Thyroid gland (tissue), 4 donors: ENCODE data around the gene SCAF4. TPM values are rescaled to one million over a fixed set of nuclear protein-coding genes. Genes with fewer than 3 reads are reported as not detected.

Source experiments
- DNase-seq, 2 donors: peaks; one replicate each; pipeline ENCODE4 v3.0.0-alpha.2; 2019
- H3K27ac ChIP-seq, 3 donors: fragments of 200-600 bp; sonication (generic); 1 replicate in 2 of 3; 2 replicates in 1 of 3; pipeline ENCODE4 v1.5.1; 2016 to 2019; ENCODE audit warnings: mild to moderate bottlenecking in 1 of 3, moderate library complexity in 1 of 3
- H3K27me3 ChIP-seq: fragments of 200-600 bp; sonication (generic); one replicate; pipeline ENCODE4 v1.5.1; 2019
- H3K36me3 ChIP-seq, 2 donors: fragments of 200-600 bp; sonication (generic); one replicate each; pipeline ENCODE4 v1.5.1; 2016 to 2019
- H3K4me1 ChIP-seq, 2 donors: fragments of 200-600 bp; sonication (generic); one replicate each; pipeline ENCODE4 v1.5.1; 2017 to 2019
- H3K4me3 ChIP-seq, 3 donors: fragments of 200-600 bp; sonication (generic); replicated peaks in 1 of 3; 1 replicate in 2 of 3; 2 replicates in 1 of 3; pipeline ENCODE4 v1.5.1; 2016; ENCODE audit warnings: mild to moderate bottlenecking in 1 of 3
- H3K9me3 ChIP-seq: fragments of 200-600 bp; sonication (generic); one replicate; pipeline ENCODE4 v1.5.1; 2017
- POLR2A ChIP-seq, 2 donors: fragments of 450-650 bp; IDR thresholded peaks; one replicate each; pipeline ENCODE4 v1.6.1; 2017; ENCODE audit warnings: antibody characterized with exemption in 2 of 2, mild to moderate bottlenecking in 2 of 2, moderate library complexity in 1 of 2
- WGBS, 2 donors: methylation state at CpG; one replicate each; pipeline ENCODE4 v1.1.5; 2017; 5-methylcytosine and 5-hydroxymethylcytosine counted together
- intact Hi-C: fragments of 100-400 bp; cut with DNase I; formaldehyde crosslinking; loops from one replicate; pipeline ENCODE4 v1.15.1; 2023
- total RNA-seq, 4 donors: library from RNA; depleted of rRNA; stranded (reverse); fragments of >200 nt; gene quantifications; one replicate each; pipeline ENCODE4 v1.2.3, GENCODE V29; 2016
- TF ChIP-seq, protein P1 (sequence below), 6 experiments: fragments of 200-600 bp in 3 of 6; fragments of 450-650 bp in 3 of 6; sonication (generic) in 3 of 6; IDR thresholded peaks; one replicate each; pipeline ENCODE4 v1.5.1; 2016 to 2019; ENCODE audit warnings: antibody characterized with exemption in 6 of 6, mild to moderate bottlenecking in 2 of 6, inconsistent platforms in 1 of 6, moderate library complexity in 1 of 6

The SCAF4 gene
- total RNA-seq, 4 donors from 2014 or later = 13.0 to 27.4 (median 18.7) TPM

DNA sequence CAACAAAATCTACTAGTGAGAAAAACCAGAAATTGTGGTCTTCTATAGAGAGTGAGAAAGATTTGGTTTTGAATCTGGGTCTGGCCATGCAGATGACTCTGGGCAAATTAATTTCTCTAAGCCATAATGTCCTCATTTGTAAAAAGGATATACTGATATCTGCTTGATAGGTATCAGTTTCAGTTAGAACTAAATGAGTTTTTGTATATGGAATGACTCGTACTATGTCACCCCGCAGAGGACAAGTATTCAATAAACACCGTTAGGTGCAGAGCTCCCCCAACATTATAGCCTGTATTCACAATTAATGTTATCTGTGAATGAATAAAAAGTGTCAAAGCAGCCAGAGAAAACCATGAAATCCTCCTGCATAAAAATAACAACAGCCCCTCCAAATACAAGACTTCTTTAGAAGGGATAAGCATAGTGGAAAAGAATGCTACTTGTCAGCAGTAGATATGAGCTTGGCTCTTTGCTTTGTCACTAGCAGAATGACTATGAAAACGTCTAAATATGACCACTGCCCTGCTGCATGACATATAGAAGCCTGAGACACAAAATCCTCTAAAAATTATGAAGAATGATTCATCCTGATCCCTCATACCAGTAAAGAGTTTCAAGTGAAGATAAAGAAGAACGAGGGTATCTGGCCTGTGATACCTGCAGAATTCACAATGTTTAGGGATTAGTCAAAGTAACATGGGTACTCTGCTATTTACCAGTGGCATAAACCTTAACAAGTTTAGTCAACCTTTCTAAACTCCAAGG lies 17.8 kb downstream of the SCAF4 start:
- intact Hi-C loops = no loop called here
- WGBS, 2 donors = 79% methylated on average over 5 of the region's 5 CpGs
- no peak for DNase-seq
- no peak for TF ChIP-seq POLR2A (IDR thresholded peaks at IDR 0.05)
- TF ChIP-seq, protein P1, sequence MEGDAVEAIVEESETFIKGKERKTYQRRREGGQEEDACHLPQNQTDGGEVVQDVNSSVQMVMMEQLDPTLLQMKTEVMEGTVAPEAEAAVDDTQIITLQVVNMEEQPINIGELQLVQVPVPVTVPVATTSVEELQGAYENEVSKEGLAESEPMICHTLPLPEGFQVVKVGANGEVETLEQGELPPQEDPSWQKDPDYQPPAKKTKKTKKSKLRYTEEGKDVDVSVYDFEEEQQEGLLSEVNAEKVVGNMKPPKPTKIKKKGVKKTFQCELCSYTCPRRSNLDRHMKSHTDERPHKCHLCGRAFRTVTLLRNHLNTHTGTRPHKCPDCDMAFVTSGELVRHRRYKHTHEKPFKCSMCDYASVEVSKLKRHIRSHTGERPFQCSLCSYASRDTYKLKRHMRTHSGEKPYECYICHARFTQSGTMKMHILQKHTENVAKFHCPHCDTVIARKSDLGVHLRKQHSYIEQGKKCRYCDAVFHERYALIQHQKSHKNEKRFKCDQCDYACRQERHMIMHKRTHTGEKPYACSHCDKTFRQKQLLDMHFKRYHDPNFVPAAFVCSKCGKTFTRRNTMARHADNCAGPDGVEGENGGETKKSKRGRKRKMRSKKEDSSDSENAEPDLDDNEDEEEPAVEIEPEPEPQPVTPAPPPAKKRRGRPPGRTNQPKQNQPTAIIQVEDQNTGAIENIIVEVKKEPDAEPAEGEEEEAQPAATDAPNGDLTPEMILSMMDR (IDR thresholded peaks at IDR 0.05) = no peak
- Histone ChIP-seq H3K4me3 (no peak overlapping the region), H3K9me3 (no peaks in the 10 kb centered on the region), H3K27me3 (no peaks in the 10 kb centered on the region), H3K36me3 (no peaks in the 10 kb centered on the region), H3K4me1 (peaks cover 9 to 14% of the 10 kb centered on the region in 2 donors), H3K27ac (no peak overlapping the region)

DNA sequence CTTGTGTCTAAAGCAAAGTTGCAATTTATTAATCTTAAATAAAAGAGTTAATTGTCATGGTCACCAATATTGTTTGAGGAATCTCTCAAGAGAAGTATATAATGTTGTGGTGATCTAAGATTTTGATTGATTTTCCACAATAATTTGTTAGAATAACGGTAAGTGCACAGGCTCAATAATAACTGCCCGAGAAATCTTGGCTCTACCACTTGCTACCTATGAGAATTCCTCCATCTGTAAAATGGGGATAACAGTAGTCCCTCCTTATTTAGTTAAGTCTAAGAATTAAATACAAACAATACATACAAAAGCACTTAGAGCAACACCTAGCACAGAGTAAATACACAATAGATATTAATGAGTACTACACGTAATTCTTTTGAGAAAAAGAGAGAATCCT lies 18.8 kb downstream of the SCAF4 start:
- Histone ChIP-seq H3K4me3 (no peak overlapping the region), H3K4me1 (peaks cover 14% of the 10 kb centered on the region in 2 donors), H3K27ac (no peak overlapping the region), H3K27me3 (no peaks in the 10 kb centered on the region), H3K9me3 (no peaks in the 10 kb centered on the region), H3K36me3 (no peaks in the 10 kb centered on the region)
- TF ChIP-seq POLR2A (IDR thresholded peaks at IDR 0.05) = no peak
- TF ChIP-seq, protein P1 (IDR thresholded peaks at IDR 0.05) = no peak
- intact Hi-C loops = no loop called here
- no peak for DNase-seq
- WGBS, 2 donors = 59 to 62% methylated on average over 3 of the region's 3 CpGs

DNA sequence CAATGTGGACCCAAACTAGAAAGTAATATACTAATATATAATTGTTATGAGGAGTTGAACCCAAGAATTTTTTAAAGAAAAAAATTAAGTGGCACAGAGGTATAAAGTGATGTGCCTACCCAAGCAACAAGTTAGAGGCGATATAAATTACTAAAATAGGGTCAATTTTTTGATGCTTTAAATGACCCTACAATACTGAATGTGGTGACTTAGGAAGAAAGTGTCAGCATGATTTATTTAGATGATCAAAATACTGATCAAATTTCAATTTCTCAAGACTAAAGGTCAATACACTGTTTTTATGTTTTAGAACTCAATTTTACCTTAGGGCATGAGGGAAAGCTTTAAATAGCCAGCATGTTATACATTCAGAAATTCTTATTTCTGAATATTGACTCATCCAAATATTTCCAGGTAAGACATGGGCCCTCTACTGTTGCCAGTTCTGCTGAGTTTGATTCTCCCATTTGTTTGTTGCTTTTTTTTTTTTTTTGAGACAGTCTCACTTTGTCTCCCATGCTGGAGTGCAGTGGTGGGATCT lies 20.1 kb downstream of the SCAF4 start:
- intact Hi-C loops = no loop called here
- 98% methylated on average over 1 of the region's 1 CpG for WGBS, 2 donors
- no peak overlapping the region for H3K27ac ChIP-seq

DNA sequence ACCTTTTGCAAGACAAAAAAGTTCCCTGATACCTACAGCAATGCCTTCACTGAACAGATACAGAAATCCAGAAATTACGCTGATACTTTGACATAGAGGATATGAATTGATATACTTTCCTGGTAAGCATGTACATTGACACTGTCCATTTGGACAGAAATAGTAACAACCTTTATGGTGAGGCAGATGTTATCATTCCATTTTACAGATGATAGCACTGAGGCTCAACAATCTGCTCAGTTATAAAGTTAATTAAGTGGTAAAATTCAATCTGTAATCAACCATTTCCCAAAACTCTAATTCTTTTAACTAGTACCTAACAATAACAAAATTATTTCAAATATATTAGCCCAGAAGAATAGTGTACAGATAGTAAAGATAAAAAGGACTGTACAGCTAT lies 20.6 kb downstream of the SCAF4 start:
- peaks cover 14 to 23% of the 10 kb centered on the region in 2 donors for H3K4me1 ChIP-seq
- TF ChIP-seq, protein P1 (IDR thresholded peaks at IDR 0.05) = no peak
- no peak for TF ChIP-seq POLR2A (IDR thresholded peaks at IDR 0.05)
- no peak overlapping the region for H3K27ac ChIP-seq
- no peaks in the 10 kb centered on the region for H3K36me3 ChIP-seq
- WGBS, 2 donors = 95 to 100% methylated on average over 1 of the region's 1 CpG
- no peaks in the 10 kb centered on the region for H3K9me3 ChIP-seq
- DNase-seq = no peak
- H3K4me3 ChIP-seq = no peak overlapping the region
- intact Hi-C loops = no loop called here
- no peaks in the 10 kb centered on the region for H3K27me3 ChIP-seq

More for the DNA sequence above, 20.1 kb downstream of the SCAF4 start:
- DNase-seq = no peak
- TF ChIP-seq POLR2A (IDR thresholded peaks at IDR 0.05) = no peak
- TF ChIP-seq, protein P1 (IDR thresholded peaks at IDR 0.05) = no peak
- Histone ChIP-seq H3K4me1 (peaks cover 14 to 18% of the 10 kb centered on the region in 2 donors), H3K27me3 (no peaks in the 10 kb centered on the region), H3K36me3 (no peaks in the 10 kb centered on the region), H3K9me3 (no peaks in the 10 kb centered on the region), H3K4me3 (no peak overlapping the region)

DNA sequence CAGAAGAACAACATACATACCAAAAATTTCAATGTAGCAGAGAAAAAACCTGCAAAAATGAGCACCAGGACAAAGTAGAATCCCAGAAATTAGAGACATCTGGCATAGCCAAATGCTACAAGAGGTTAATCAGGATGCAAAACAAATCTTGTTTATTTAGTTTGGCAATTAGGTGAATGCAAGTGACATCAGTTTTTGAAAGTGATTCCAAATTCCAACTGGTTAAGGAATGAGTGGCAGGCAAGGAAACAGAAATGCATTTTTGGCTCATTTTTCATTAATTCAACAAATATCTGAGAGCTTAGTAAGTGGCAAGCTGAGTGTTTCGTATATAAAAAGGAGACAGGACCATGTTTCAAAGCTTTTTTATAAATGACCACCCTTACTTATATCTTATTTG lies 21.3 kb downstream of the SCAF4 start:
- no peak for TF ChIP-seq POLR2A (IDR thresholded peaks at IDR 0.05)
- TF ChIP-seq, protein P1 (IDR thresholded peaks at IDR 0.05) = no peak
- Histone ChIP-seq H3K4me1 (peaks cover 14 to 23% of the 10 kb centered on the region in 2 donors), H3K27ac (no peak overlapping the region), H3K4me3 (no peak overlapping the region), H3K9me3 (no peaks in the 10 kb centered on the region), H3K27me3 (no peaks in the 10 kb centered on the region), H3K36me3 (no peaks in the 10 kb centered on the region)
- 61 to 75% methylated on average over 1 of the region's 1 CpG for WGBS, 2 donors
- no peak for DNase-seq
- intact Hi-C loops = no loop called here
